Left lung (tissue), 10 donors: ENCODE data around the gene LGALS9. TPM values are rescaled to one million over a fixed set of nuclear protein-coding genes. Genes with fewer than 3 reads are reported as not detected.

Experiments
- ATAC-seq: fragments of 200-7000 bp; cut with Tn5 transposase; one replicate; pipeline ENCODE4 v1.9.1; 2020; ENCODE audit warnings: moderate library complexity
- DNase-seq, 4 donors: peaks; one replicate each; pipeline ENCODE4 v3.0.0-alpha.2; 2013 to 2020
- H3K27ac ChIP-seq, 2 donors: fragments of 200-600 bp; sonication (generic) in 1 of 2; one replicate each; pipeline versions ENCODE4 v1.5.0 to v1.8.0; 2020 to 2021
- H3K27me3 ChIP-seq, 2 donors: fragments of 200-600 bp; sonication (generic) in 1 of 2; one replicate each; pipeline versions ENCODE4 v1.5.0 to v1.8.0; 2020 to 2021
- H3K36me3 ChIP-seq, 2 donors: fragments of 200-600 bp; sonication (generic) in 1 of 2; one replicate each; pipeline versions ENCODE4 v1.5.0 to v1.8.0; 2020 to 2021
- H3K4me1 ChIP-seq, 2 donors: fragments of 200-600 bp; one replicate each; pipeline ENCODE4 v1.8.0; 2021
- H3K4me3 ChIP-seq, 2 donors: fragments of 200-600 bp; sonication (generic) in 1 of 2; one replicate each; pipeline versions ENCODE4 v1.5.0 to v1.8.0; 2020 to 2021; ENCODE audit warnings: mild to moderate bottlenecking in 1 of 2
- H3K9me3 ChIP-seq, 2 donors: fragments of 200-600 bp; sonication (generic) in 1 of 2; one replicate each; pipeline versions ENCODE4 v1.5.0 to v1.8.0; 2020 to 2021
- CTCF ChIP-seq, 2 donors: fragments of 200-600 bp; sonication (generic) in 1 of 2; IDR thresholded peaks; one replicate each; pipeline versions ENCODE4 v1.5.0 to v1.8.0; 2021; ENCODE audit warnings: antibody characterized with exemption in 2 of 2
- intact Hi-C, 2 donors: fragments of 100-400 bp; cut with DNase I; formaldehyde crosslinking; loops; one replicate each; pipeline versions ENCODE4 v1.11.2 to v1.14.2; 2022
- polyA plus RNA-seq, 6 donors: library from polyadenylated mRNA; unstranded; fragments of 120-200 nt; gene quantifications; one replicate each; pipeline ENCODE4 v1.2.1, GENCODE V29; 2013; ENCODE audit not compliant: insufficient read length in 6 of 6
- total RNA-seq, 2 donors: library from RNA; stranded (reverse); fragmentation: NEBNext Ultra II Directional; extraction: Animal tissue kit (Norgen Biotek cat#: 25700); gene quantifications; one replicate each; pipeline ENCODE4 v1.2.1, GENCODE V29; 2021
- donor health status: DM: no; HTN: yes; CAD: no.
- donor health status: DM: no; HTN: no; CAD: no.

LGALS9 gene
- total and polyA plus RNA-seq, 8 donors, result 18.1 to 149 (median 23.4) TPM

DNA sequence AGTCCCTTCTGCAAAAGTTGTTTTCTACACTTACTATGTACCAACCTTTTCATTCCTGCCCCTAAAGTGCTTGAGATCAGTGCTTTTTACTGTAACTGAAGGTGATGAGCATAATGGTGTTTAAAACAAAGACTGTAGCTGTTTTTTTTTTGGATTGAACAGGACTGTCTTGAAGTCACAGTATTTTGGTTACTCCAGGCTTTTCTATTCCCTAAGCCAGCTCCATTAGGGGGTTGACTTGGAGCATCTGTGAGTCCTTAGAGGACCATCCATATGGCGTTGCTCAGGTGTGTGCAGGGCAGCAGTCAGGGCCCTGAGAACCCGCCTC is 29.0 kb upstream of the LGALS9 start:
- Histone ChIP-seq H3K36me3 (peaks cover 0 to 69% of the 10 kb centered on the region in 2 donors), H3K27me3 (no peaks in the 10 kb centered on the region), H3K4me3 (no peak overlapping the region), H3K9me3 (no peaks in the 10 kb centered on the region), H3K27ac (no peak overlapping the region), H3K4me1 (peaks cover 0 to 10% of the 10 kb centered on the region in 2 donors)
- ATAC-seq, result no peak
- no peak for TF ChIP-seq CTCF (IDR thresholded peaks at IDR 0.05)
- intact Hi-C loops, result loop anchor here in 1 of 2 donors (5.0 kb wide), 3 partner anchors 45 to 365 kb away; no protein-coding TSS in a partner anchor
- DNase-seq, result no peak

DNA sequence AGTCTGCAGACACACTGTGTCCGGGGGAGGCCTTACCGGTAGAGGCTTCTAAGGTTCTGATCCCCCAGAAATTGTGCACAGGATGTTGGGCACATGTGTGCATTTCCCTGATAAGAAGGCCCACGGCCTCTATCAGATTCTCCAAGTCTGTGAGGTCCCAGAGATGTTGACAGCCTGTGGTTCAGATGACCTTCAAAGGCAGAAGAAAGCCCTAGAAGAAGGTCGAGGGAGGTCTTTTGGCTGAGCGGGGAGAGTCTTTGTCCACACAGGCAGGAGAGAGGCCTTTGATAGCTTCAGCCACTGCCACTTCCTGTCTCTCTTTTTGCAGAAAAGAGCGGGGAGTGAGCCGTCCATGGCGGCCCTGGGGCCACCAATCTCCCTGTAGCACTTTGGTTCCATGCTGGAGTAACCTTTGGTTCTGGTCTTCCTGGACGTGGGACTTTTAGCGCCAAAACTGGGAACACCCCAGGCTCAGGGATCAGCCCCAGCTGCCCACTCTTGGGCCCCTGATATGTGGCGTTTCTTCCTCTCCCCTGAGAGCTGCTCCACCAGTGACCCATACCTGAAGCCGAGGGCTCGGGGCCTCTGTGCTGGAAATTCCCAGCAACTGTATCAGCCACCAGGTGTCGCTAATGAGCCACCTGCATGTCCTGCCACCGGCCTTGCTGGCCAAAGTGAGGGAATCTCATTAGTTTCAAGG is 28.1 kb upstream of the LGALS9 start:
- no peaks in the 10 kb centered on the region for H3K27me3 ChIP-seq
- peaks cover 0 to 10% of the 10 kb centered on the region in 2 donors for H3K4me1 ChIP-seq
- peak; percentile 75 for ATAC-seq
- no peaks in the 10 kb centered on the region for H3K9me3 ChIP-seq
- peaks cover 0 to 69% of the 10 kb centered on the region in 2 donors for H3K36me3 ChIP-seq
- TF ChIP-seq CTCF (IDR thresholded peaks at IDR 0.05), result peak; percentile 90 to 97
- no peak overlapping the region for H3K27ac ChIP-seq
- DNase-seq, result peak; percentile 54 to 87 (median 76)
- intact Hi-C loops, result loop anchor here in 1 of 2 donors (5.0 kb wide), 3 partner anchors 44 to 366 kb away; no protein-coding TSS in a partner anchor
- H3K4me3 ChIP-seq, result no peak overlapping the region

GRCh38 chr17:27603421-27603770 is 27.6 kb upstream of the LGALS9 start:
- Histone ChIP-seq H3K36me3 (peaks cover 0 to 69% of the 10 kb centered on the region in 2 donors), H3K27me3 (no peaks in the 10 kb centered on the region), H3K9me3 (no peaks in the 10 kb centered on the region), H3K27ac (no peak overlapping the region), H3K4me3 (no peak overlapping the region), H3K4me1 (peaks cover 0 to 10% of the 10 kb centered on the region in 2 donors)
- ATAC-seq (no peak), DNase-seq (no peak)
- TF ChIP-seq CTCF (IDR thresholded peaks at IDR 0.05), result no peak
- intact Hi-C loops, result loop anchor here in 1 of 2 donors (5.0 kb wide), 3 partner anchors 44 to 366 kb away; no protein-coding TSS in a partner anchor

GRCh38 chr17:27603880-27604794 is 26.9 kb upstream of the LGALS9 start:
- H3K9me3 ChIP-seq, result no peaks in the 10 kb centered on the region
- DNase-seq (no peak), ATAC-seq (no peak)
- peaks cover 0 to 69% of the 10 kb centered on the region in 2 donors for H3K36me3 ChIP-seq
- no peak for TF ChIP-seq CTCF (IDR thresholded peaks at IDR 0.05)
- intact Hi-C loops, result loop anchor here in 1 of 2 donors (5.0 kb wide), 3 partner anchors 43 to 367 kb away; no protein-coding TSS in a partner anchor
- H3K4me3 ChIP-seq, result no peak overlapping the region
- no peak overlapping the region for H3K27ac ChIP-seq
- no peaks in the 10 kb centered on the region for H3K27me3 ChIP-seq
- H3K4me1 ChIP-seq, result peaks cover 0 to 10% of the 10 kb centered on the region in 2 donors

DNA sequence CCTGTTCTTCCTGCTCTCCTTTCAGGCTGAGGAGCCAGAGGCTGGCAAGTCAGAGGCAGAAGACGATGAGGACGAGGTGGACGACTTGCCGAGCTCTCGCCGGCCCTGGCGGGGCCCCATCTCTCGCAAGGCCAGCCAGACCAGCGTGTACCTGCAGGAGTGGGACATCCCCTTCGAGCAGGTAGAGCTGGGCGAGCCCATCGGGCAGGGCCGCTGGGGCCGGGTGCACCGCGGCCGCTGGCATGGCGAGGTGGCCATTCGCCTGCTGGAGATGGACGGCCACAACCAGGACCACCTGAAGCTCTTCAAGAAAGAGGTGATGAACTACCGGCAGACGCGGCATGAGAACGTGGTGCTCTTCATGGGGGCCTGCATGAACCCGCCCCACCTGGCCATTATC is 25.6 kb upstream of the LGALS9 start:
- ATAC-seq, result no peak

More for the DNA sequence above, 25.6 kb upstream of the LGALS9 start:
- peaks cover 0 to 10% of the 10 kb centered on the region in 2 donors for H3K4me1 ChIP-seq
- peaks cover 0 to 78% of the 10 kb centered on the region in 2 donors for H3K36me3 ChIP-seq
- no peaks in the 10 kb centered on the region for H3K27me3 ChIP-seq
- no peak overlapping the region for H3K27ac ChIP-seq
- DNase-seq, result no peak
- no peaks in the 10 kb centered on the region for H3K9me3 ChIP-seq
- no peak overlapping the region for H3K4me3 ChIP-seq
- no peak for TF ChIP-seq CTCF (IDR thresholded peaks at IDR 0.05)
- intact Hi-C loops, result no loop called here
